ENCODE results near the gene EPHB6.

GRCh38 chr7:142896151-142896550, 41.3 kb downstream of the EPHB6 start:
- TF ChIP-seq CTCF (conservative IDR thresholded peaks at IDR 0.05; ENCODE audit: low read depth, low read length) (no peak), EZH2 (IDR thresholded peaks at IDR 0.05; ENCODE audit: low read length, unreplicated experiment) (no peak)

Data from PC-3 (cell line).